Breast epithelium (tissue), 4 donors: ENCODE measurements around the gene RAB7B. TPM values are rescaled to one million over a fixed set of nuclear protein-coding genes. Genes with fewer than 3 reads are reported as not detected.

ENCODE experiments used
- DNase-seq, 2 donors: peaks; one replicate each; pipeline ENCODE4 v3.0.0-alpha.2; 2019; ENCODE audit warnings: low spot score in 2 of 2
- H3K27ac ChIP-seq, 2 donors: fragments of 200-600 bp; sonication (generic) in 1 of 2; one replicate each; pipeline ENCODE4 v1.5.1; 2016 to 2019; ENCODE audit warnings: mild to moderate bottlenecking in 1 of 2
- H3K27me3 ChIP-seq, 2 donors: fragments of 200-600 bp; sonication (generic) in 1 of 2; one replicate each; pipeline versions ENCODE4 v1.5.1 to v1.6.0; 2017 to 2019; ENCODE audit warnings: control low read depth in 1 of 2, mild to moderate bottlenecking in 1 of 2
- H3K36me3 ChIP-seq: fragments of 200-600 bp; one replicate; pipeline ENCODE4 v1.5.1; 2019
- H3K4me1 ChIP-seq, 2 donors: fragments of 200-600 bp; sonication (generic); one replicate each; pipeline ENCODE4 v1.5.1; 2016 to 2019; ENCODE audit warnings: control low read depth in 1 of 2
- H3K4me3 ChIP-seq, 3 donors: fragments of 200-600 bp; sonication (generic); 1 replicate in 2 of 3; 2 replicates in 1 of 3; pipeline ENCODE4 v1.5.1; 2016 to 2019; ENCODE audit warnings: mild to moderate bottlenecking in 3 of 3, moderate library complexity in 2 of 3
- H3K9me3 ChIP-seq, 2 donors: fragments of 200-600 bp; sonication (generic) in 1 of 2; one replicate each; pipeline ENCODE4 v1.5.1; 2016 to 2019; ENCODE audit warnings: control low read depth in 1 of 2
- CTCF ChIP-seq, 3 donors: fragments of 450-650 bp; IDR thresholded peaks; one replicate each; pipeline ENCODE4 v1.5.1; 2016 to 2017; ENCODE audit warnings: antibody characterized with exemption in 3 of 3, mild to moderate bottlenecking in 3 of 3, moderate library complexity in 3 of 3
- POLR2A ChIP-seq: fragments of 450-650 bp; IDR thresholded peaks from one replicate; pipeline ENCODE4 v1.6.1; 2016; ENCODE audit warnings: antibody characterized with exemption, mild to moderate bottlenecking, moderate library complexity
- POLR2AphosphoS5 ChIP-seq, 3 donors: sonication (generic); formaldehyde crosslinking; IDR thresholded peaks; one replicate each; pipeline ENCODE4 v1.6.1; 2017; ENCODE audit warnings: antibody characterized with exemption in 3 of 3
- intact Hi-C: fragments of 100-400 bp; cut with DNase I; formaldehyde crosslinking; loops from one replicate; pipeline ENCODE4 v1.15.1; 2023; ENCODE audit warnings: low total_unique reads
- total RNA-seq, 3 donors: library from RNA; depleted of rRNA; stranded (reverse); fragments of >200 nt; gene quantifications; one replicate each; pipeline ENCODE4 v1.1.0, GENCODE V29; 2016

RAB7B gene
- total RNA-seq, 3 donors from 2014 or later = 1.3 to 6.6 (median 2.9) TPM

- Histone ChIP-seq H3K4me3 (no peak overlapping the region), H3K9me3 (no peaks in the 10 kb centered on the region), H3K4me1 (no peaks in the 10 kb centered on the region), H3K27me3 (no peaks in the 10 kb centered on the region), H3K36me3 (no peaks in the 10 kb centered on the region), H3K27ac (no peak overlapping the region)
- intact Hi-C loops = no loop called here
- DNase-seq = no peak
- no peak for TF ChIP-seq CTCF (IDR thresholded peaks at IDR 0.05)
- no peak for TF ChIP-seq POLR2AphosphoS5 (IDR thresholded peaks at IDR 0.05)
- no peak for TF ChIP-seq POLR2A
Measured at GRCh38 chr1:206048582-206048981, 45.4 kb upstream of the RAB7B start.

- H3K4me1 ChIP-seq = no peaks in the 10 kb centered on the region
- no peaks in the 10 kb centered on the region for H3K9me3 ChIP-seq
- no peak for DNase-seq
- no peak overlapping the region for H3K4me3 ChIP-seq
- intact Hi-C loops = no loop called here
- no peaks in the 10 kb centered on the region for H3K27me3 ChIP-seq
- H3K27ac ChIP-seq = no peak overlapping the region
- H3K36me3 ChIP-seq = no peaks in the 10 kb centered on the region
- TF ChIP-seq POLR2AphosphoS5 (IDR thresholded peaks at IDR 0.05) = no peak
Measured at GRCh38 chr1:206047271-206047670, 44.1 kb upstream of the RAB7B start.

- no peaks in the 10 kb centered on the region for H3K4me1 ChIP-seq
- DNase-seq = no peak
- no peak overlapping the region for H3K4me3 ChIP-seq
- H3K27me3 ChIP-seq = no peaks in the 10 kb centered on the region
- intact Hi-C loops = no loop called here
- H3K36me3 ChIP-seq = no peaks in the 10 kb centered on the region
- no peaks in the 10 kb centered on the region for H3K9me3 ChIP-seq
- TF ChIP-seq POLR2AphosphoS5 (IDR thresholded peaks at IDR 0.05) = no peak
- no peak for TF ChIP-seq CTCF (IDR thresholded peaks at IDR 0.05)
- TF ChIP-seq POLR2A = no peak
- no peak overlapping the region for H3K27ac ChIP-seq
Measured at GRCh38 chr1:206041640-206042039, 38.4 kb upstream of the RAB7B start.

GRCh38 chr1:206040328-206040727 lies 37.1 kb upstream of the RAB7B start:
- H3K4me1 ChIP-seq = no peaks in the 10 kb centered on the region
- no peaks in the 10 kb centered on the region for H3K9me3 ChIP-seq
- no peaks in the 10 kb centered on the region for H3K36me3 ChIP-seq
- TF ChIP-seq POLR2AphosphoS5 (IDR thresholded peaks at IDR 0.05) (no peak), CTCF (IDR thresholded peaks at IDR 0.05) (no peak), POLR2A (no peak)
- no peak for DNase-seq
- intact Hi-C loops = no loop called here
- no peak overlapping the region for H3K27ac ChIP-seq
- H3K27me3 ChIP-seq = no peaks in the 10 kb centered on the region
- no peak overlapping the region for H3K4me3 ChIP-seq

GRCh38 chr1:206039046-206039973 lies 36.1 kb upstream of the RAB7B start:
- DNase-seq = no peak
- Histone ChIP-seq H3K4me3 (no peak overlapping the region), H3K27ac (no peak overlapping the region), H3K27me3 (no peaks in the 10 kb centered on the region), H3K4me1 (no peaks in the 10 kb centered on the region), H3K36me3 (no peaks in the 10 kb centered on the region), H3K9me3 (no peaks in the 10 kb centered on the region)
- intact Hi-C loops = no loop called here
- no peak for TF ChIP-seq POLR2A
- no peak for TF ChIP-seq CTCF (IDR thresholded peaks at IDR 0.05)
- no peak for TF ChIP-seq POLR2AphosphoS5 (IDR thresholded peaks at IDR 0.05)
